H9 (cell line): Measurements from ENCODE around the gene XRRA1. TPM values are rescaled to one million over a fixed set of nuclear protein-coding genes. Genes with fewer than 3 reads are reported as not detected.
A peak's percentile ranks its signal among the peaks of the same experiment; 100 is the strongest.

Source experiments
- DNase-seq: peaks from one replicate; pipeline ENCODE4 v3.0.0-alpha.2; 2017
- H2AFZ ChIP-seq: one replicate; pipeline ENCODE4 v1.6.1; 2013; ENCODE audit warnings: mild to moderate bottlenecking, low read length, control low read depth, moderate library complexity
- H2AK5ac ChIP-seq: 2 replicates; pipeline ENCODE4 v1.6.1; 2013; ENCODE audit warnings: low read length, control low read depth, mixed read lengths; ENCODE audit not compliant: insufficient read length
- H2BK120ac ChIP-seq: one replicate; pipeline ENCODE4 v1.6.1; 2013; ENCODE audit warnings: low read depth, mild to moderate bottlenecking, low read length, control low read depth, inconsistent platforms; ENCODE audit not compliant: poor library complexity, severe bottlenecking
- H2BK12ac ChIP-seq: 2 replicates; pipeline ENCODE4 v1.6.1; 2013; ENCODE audit warnings: low read length, control low read depth, mixed read lengths, low read depth; ENCODE audit not compliant: insufficient read length
- H2BK15ac ChIP-seq: 2 replicates; pipeline ENCODE4 v1.6.1; 2013; ENCODE audit warnings: low read depth, low read length, control low read depth
- H2BK20ac ChIP-seq: one replicate; pipeline ENCODE4 v1.6.1; 2013; ENCODE audit warnings: low read depth, mild to moderate bottlenecking, low read length, control low read depth, inconsistent platforms; ENCODE audit not compliant: poor library complexity, severe bottlenecking
- H2BK5ac ChIP-seq: 2 replicates; pipeline ENCODE4 v1.6.1; 2013; ENCODE audit warnings: low read length, control low read depth, mixed read lengths; ENCODE audit not compliant: insufficient read length
- H3K14ac ChIP-seq: 2 replicates; pipeline ENCODE4 v1.6.1; 2013; ENCODE audit warnings: low read length, control low read depth; ENCODE audit not compliant: insufficient read depth
- H3K18ac ChIP-seq: 2 replicates; pipeline ENCODE4 v1.6.1; 2013; ENCODE audit warnings: low read depth, mild to moderate bottlenecking, mixed read lengths, low read length, control low read depth; ENCODE audit not compliant: insufficient read length
- H3K23ac ChIP-seq: 2 replicates; pipeline ENCODE4 v1.6.1; 2013; ENCODE audit warnings: low read length, control low read depth, mixed read lengths, low read depth; ENCODE audit not compliant: insufficient read length
- H3K23me2 ChIP-seq: 2 replicates; pipeline ENCODE4 v1.6.1; 2013; ENCODE audit warnings: low read depth, mild to moderate bottlenecking, mixed read lengths, low read length, control low read depth; ENCODE audit not compliant: insufficient read length, poor library complexity, severe bottlenecking
- H3K27ac ChIP-seq: 2 replicates; pipeline ENCODE4 v1.5.1; 2013; ENCODE audit warnings: low read length, control low read depth, mixed read lengths, low read depth; ENCODE audit not compliant: insufficient read length
- H3K27me3 ChIP-seq: 2 replicates; pipeline ENCODE4 v1.6.1; 2013; ENCODE audit warnings: low read length, control low read depth, inconsistent platforms; ENCODE audit not compliant: insufficient read depth
- H3K4ac ChIP-seq: 2 replicates; pipeline ENCODE4 v1.6.1; 2013; ENCODE audit warnings: low read depth, mild to moderate bottlenecking, control low read depth, inconsistent platforms, low read length, moderate library complexity
- H3K4me1 ChIP-seq: 2 replicates; pipeline ENCODE4 v1.6.1; 2013; ENCODE audit warnings: low read length, control low read depth, inconsistent platforms; ENCODE audit not compliant: insufficient read depth
- H3K4me2 ChIP-seq: 2 replicates; pipeline ENCODE4 v1.6.1; 2013; ENCODE audit warnings: low read length, control low read depth, mixed read lengths; ENCODE audit not compliant: insufficient read length, insufficient read depth
- H3K56ac ChIP-seq: 2 replicates; pipeline ENCODE4 v1.6.1; 2013; ENCODE audit warnings: low read depth, mild to moderate bottlenecking, mixed read lengths, low read length, control low read depth; ENCODE audit not compliant: insufficient read length
- H3K79me1 ChIP-seq: 2 replicates; pipeline ENCODE4 v1.6.1; 2013; ENCODE audit warnings: low read depth, mild to moderate bottlenecking, moderate library complexity, low read length, control low read depth, inconsistent platforms; ENCODE audit not compliant: insufficient read depth, poor library complexity, severe bottlenecking
- H3K79me2 ChIP-seq: 2 replicates; pipeline ENCODE4 v1.6.1; 2013; ENCODE audit warnings: low read length, control low read depth, inconsistent platforms; ENCODE audit not compliant: insufficient read depth
- H3K9ac ChIP-seq: 2 replicates; pipeline ENCODE4 v1.6.1; 2013; ENCODE audit warnings: low read length, control low read depth, mixed read lengths; ENCODE audit not compliant: insufficient read length; ENCODE audit errors: extremely low read depth
- H3K9me3 ChIP-seq: one replicate; pipeline ENCODE4 v1.6.1; 2013; ENCODE audit warnings: low read depth, low read length, inconsistent platforms; ENCODE audit not compliant: control insufficient read depth
- H3T11ph ChIP-seq: one replicate; pipeline ENCODE4 v1.6.1; 2013; ENCODE audit warnings: mild to moderate bottlenecking, low read length, control low read depth, inconsistent platforms
- H4K20me1 ChIP-seq: one replicate; pipeline ENCODE4 v1.6.1; 2013; ENCODE audit not compliant: control insufficient read depth, insufficient read length, insufficient read depth
- H4K5ac ChIP-seq: 2 replicates; pipeline ENCODE4 v1.6.1; 2013; ENCODE audit warnings: low read depth, mild to moderate bottlenecking, mixed read lengths, low read length, control low read depth; ENCODE audit not compliant: insufficient read length
- H4K8ac ChIP-seq: replicated peaks from 2 replicates; pipeline ENCODE4 v1.6.1; 2013; ENCODE audit warnings: low read length, control low read depth, mixed read lengths, low read depth; ENCODE audit not compliant: insufficient read length
- H4K91ac ChIP-seq: 2 replicates; pipeline ENCODE4 v1.6.1; 2013; ENCODE audit warnings: low read depth, mild to moderate bottlenecking, moderate library complexity, mixed read lengths, low read length, control low read depth; ENCODE audit not compliant: insufficient read length
- H3K27ac Mint-ChIP-seq, 3 experiments: 2 replicates in 2 of 3; 3 replicates in 1 of 3; pipeline ENCODE4 v1.8.0; 2020 to 2021; ENCODE audit warnings: mixed read lengths in 3 of 3, mild to moderate bottlenecking in 1 of 3, moderate library complexity in 1 of 3
- H3K27me3 Mint-ChIP-seq: 2 replicates; pipeline ENCODE4 v1.8.0; 2021; ENCODE audit warnings: low read depth, mild to moderate bottlenecking, moderate library complexity, mixed read lengths
- H3K36me3 Mint-ChIP-seq, 3 experiments: 2 replicates in 2 of 3; 3 replicates in 1 of 3; pipeline ENCODE4 v1.8.0; 2020 to 2021; ENCODE audit warnings: low read depth in 3 of 3, mixed read lengths in 3 of 3; ENCODE audit not compliant: insufficient read depth in 1 of 3
- H3K4me1 Mint-ChIP-seq, 2 experiments: 2 replicates each; pipeline ENCODE4 v1.8.0; 2020; ENCODE audit warnings: mixed read lengths in 2 of 2
- H3K4me3 Mint-ChIP-seq, 2 experiments: 2 replicates in 1 of 2; 3 replicates in 1 of 2; pipeline ENCODE4 v1.8.0; 2020 to 2021; ENCODE audit warnings: mild to moderate bottlenecking in 2 of 2, mixed read lengths in 2 of 2, moderate library complexity in 1 of 2
- H3K9me3 Mint-ChIP-seq, 2 experiments: 2 replicates in 1 of 2; 3 replicates in 1 of 2; pipeline ENCODE4 v1.8.0; 2020; ENCODE audit warnings: mild to moderate bottlenecking in 2 of 2, mixed read lengths in 2 of 2, moderate library complexity in 1 of 2
- CTCF ChIP-seq: fragments of 200-600 bp; sonication (generic); conservative IDR thresholded peaks from 3 replicates; pipeline ENCODE4 v1.8.0; 2021; ENCODE audit warnings: antibody characterized with exemption, mild to moderate bottlenecking
- WGBS: extraction: QIAGEN DNeasy Blood & Tissue Kit; methylation state at CpG from one replicate; pipeline ENCODE4 v1.1.7; 2013; ENCODE audit warnings: missing lambda C conversion rate, low lambda C conversion rate, mixed read lengths; ENCODE audit not compliant: insufficient read length; ENCODE audit errors: extremely low coverage; 5-methylcytosine and 5-hydroxymethylcytosine counted together
- total RNA-seq: library from RNA; stranded (reverse); gene quantifications from 2 replicates; pipeline ENCODE4 v1.2.1, GENCODE V29; 2021

The XRRA1 gene
- total RNA-seq, 1 experiment from 2014 or later = 4.5 TPM

- no peak overlapping the region for H3K9ac ChIP-seq
- H3K4me1 ChIP-seq = no peaks in the 10 kb centered on the region
- no peak overlapping the region for H4K91ac ChIP-seq
- no peak overlapping the region for H2BK120ac ChIP-seq
- H3K27ac ChIP-seq = no peak overlapping the region
- H4K20me1 ChIP-seq = no peaks in the 10 kb centered on the region
- H3K79me1 ChIP-seq = no peaks in the 10 kb centered on the region
- no CpG with 5 or more reads among the region's 2 CpGs for WGBS
- H3K4me2 ChIP-seq = no peak overlapping the region
- no peak overlapping the region for H2AFZ ChIP-seq
- H3K9me3 ChIP-seq = no peaks in the 10 kb centered on the region
- no peak overlapping the region for H3K14ac ChIP-seq
- H2BK5ac ChIP-seq = no peak overlapping the region
- no peaks in the 10 kb centered on the region for H3K79me2 ChIP-seq
- no peak overlapping the region for H3K4ac ChIP-seq
- TF ChIP-seq CTCF = no peak
- no peak overlapping the region for H3K4me3 Mint-ChIP-seq
- no peak overlapping the region for H3T11ph ChIP-seq
- H3K56ac ChIP-seq = no peak overlapping the region
- peaks cover 6 to 11% of the 10 kb centered on the region in 2 experiments; a peak in 3 of 4 replicates for H3K4me1 Mint-ChIP-seq
- no peak overlapping the region for H2AK5ac ChIP-seq
- H2BK12ac ChIP-seq = no peak overlapping the region
- H3K36me3 Mint-ChIP-seq = peaks cover 8 to 20% (median 14%) of the 10 kb centered on the region in 3 experiments; a peak in 6 of 7 replicates
- no peaks in the 10 kb centered on the region for H3K9me3 Mint-ChIP-seq
- H4K5ac ChIP-seq = no peak overlapping the region
- no peak overlapping the region for H2BK15ac ChIP-seq
- H3K18ac ChIP-seq = no peak overlapping the region
- no peak overlapping the region for H4K8ac ChIP-seq
- H3K23ac ChIP-seq = no peak overlapping the region
- H3K27me3 ChIP-seq = no peaks in the 10 kb centered on the region
- no peaks in the 10 kb centered on the region for H3K27me3 Mint-ChIP-seq
- peak overlapping the region in 2 of 3 experiments; percentile 41 to 77; a peak in 3 of 7 replicates for H3K27ac Mint-ChIP-seq
- H3K23me2 ChIP-seq = no peaks in the 10 kb centered on the region
- H2BK20ac ChIP-seq = no peak overlapping the region
- no peak for DNase-seq
Measured at GRCh38 chr11:74840486-74840885, 108.4 kb downstream of the XRRA1 start.
